Activated naive CD8-positive, alpha-beta T cell (primary cell): ENCODE data around the gene TRAK1.

Source experiments
- H3K27ac Mint-ChIP-seq: one replicate; pipeline ENCODE4 v1.8.0; 2021; ENCODE audit warnings: mixed read lengths
- H3K27me3 Mint-ChIP-seq: one replicate; pipeline ENCODE4 v1.8.0; 2021; ENCODE audit warnings: mixed read lengths
- H3K36me3 Mint-ChIP-seq: one replicate; pipeline ENCODE4 v1.8.0; 2021; ENCODE audit warnings: mixed read lengths
- H3K4me1 Mint-ChIP-seq: one replicate; pipeline ENCODE4 v1.8.0; 2021; ENCODE audit warnings: low read depth, mixed read lengths
- H3K4me3 Mint-ChIP-seq: one replicate; pipeline ENCODE4 v1.8.0; 2021; ENCODE audit warnings: mild to moderate bottlenecking, mixed read lengths
- H3K9me3 Mint-ChIP-seq: one replicate; pipeline ENCODE4 v1.8.0; 2021; ENCODE audit warnings: low read depth, mixed read lengths

TRAK1 gene

GRCh38 chr3:42079701-42080452 lies 11.3 kb upstream of the TRAK1 start:
- Mint-ChIP-seq H3K36me3 (peaks cover 8% of the 10 kb centered on the region), H3K27ac (no peak overlapping the region), H3K4me1 (peaks cover 46% of the 10 kb centered on the region), H3K4me3 (no peak overlapping the region), H3K9me3 (no peaks in the 10 kb centered on the region), H3K27me3 (no peaks in the 10 kb centered on the region)

GRCh38 chr3:42080453-42080872 lies 10.7 kb upstream of the TRAK1 start:
- Mint-ChIP-seq H3K4me1 (peaks cover 48% of the 10 kb centered on the region), H3K4me3 (no peak overlapping the region), H3K9me3 (no peaks in the 10 kb centered on the region), H3K36me3 (peaks cover 7% of the 10 kb centered on the region), H3K27me3 (no peaks in the 10 kb centered on the region), H3K27ac (peak overlapping the region; percentile 24)

GRCh38 chr3:42081838-42082473 lies 9.2 kb upstream of the TRAK1 start:
- no peaks in the 10 kb centered on the region for H3K27me3 Mint-ChIP-seq
- peaks cover 55% of the 10 kb centered on the region for H3K4me1 Mint-ChIP-seq
- H3K36me3 Mint-ChIP-seq, result peaks cover 3% of the 10 kb centered on the region
- no peaks in the 10 kb centered on the region for H3K9me3 Mint-ChIP-seq
- H3K27ac Mint-ChIP-seq, result peak overlapping the region; percentile 80
- H3K4me3 Mint-ChIP-seq, result peak overlapping the region; percentile 6

GRCh38 chr3:42084586-42084985 lies 6.6 kb upstream of the TRAK1 start:
- H3K4me1 Mint-ChIP-seq, result peaks cover 53% of the 10 kb centered on the region
- H3K9me3 Mint-ChIP-seq, result no peaks in the 10 kb centered on the region
- H3K27ac Mint-ChIP-seq, result no peak overlapping the region
- H3K4me3 Mint-ChIP-seq, result no peak overlapping the region
- no peaks in the 10 kb centered on the region for H3K27me3 Mint-ChIP-seq
- peaks cover 10% of the 10 kb centered on the region for H3K36me3 Mint-ChIP-seq

- Mint-ChIP-seq H3K4me1 (peaks cover 44% of the 10 kb centered on the region), H3K27me3 (no peaks in the 10 kb centered on the region), H3K27ac (peak overlapping the region; percentile 75), H3K4me3 (peak overlapping the region; percentile 3), H3K9me3 (no peaks in the 10 kb centered on the region), H3K36me3 (peaks cover 18% of the 10 kb centered on the region)
Observed at GRCh38 chr3:42085641-42086376, 5.3 kb upstream of the TRAK1 start.

- Mint-ChIP-seq H3K9me3 (no peaks in the 10 kb centered on the region), H3K27me3 (no peaks in the 10 kb centered on the region), H3K4me1 (peaks cover 45% of the 10 kb centered on the region), H3K36me3 (peaks cover 20% of the 10 kb centered on the region), H3K4me3 (no peak overlapping the region), H3K27ac (peak overlapping the region; percentile 30)
Observed at GRCh38 chr3:42088803-42089530, 2.2 kb upstream of the TRAK1 start.

GRCh38 chr3:42092006-42092405 lies 849 bp downstream of the TRAK1 start:
- Mint-ChIP-seq H3K36me3 (peaks cover 22% of the 10 kb centered on the region), H3K4me1 (peaks cover 40% of the 10 kb centered on the region), H3K9me3 (no peaks in the 10 kb centered on the region), H3K27ac (peak overlapping the region; percentile 58), H3K4me3 (no peak overlapping the region), H3K27me3 (no peaks in the 10 kb centered on the region)

- H3K27me3 Mint-ChIP-seq, result no peaks in the 10 kb centered on the region
- peaks cover 12% of the 10 kb centered on the region for H3K36me3 Mint-ChIP-seq
- H3K27ac Mint-ChIP-seq, result peak overlapping the region; percentile 58
- H3K4me3 Mint-ChIP-seq, result no peak overlapping the region
- H3K9me3 Mint-ChIP-seq, result no peaks in the 10 kb centered on the region
- peaks cover 48% of the 10 kb centered on the region for H3K4me1 Mint-ChIP-seq
Observed at GRCh38 chr3:42094128-42094527, 3.0 kb downstream of the TRAK1 start.

GRCh38 chr3:42094691-42095391 lies 3.7 kb downstream of the TRAK1 start:
- H3K27ac Mint-ChIP-seq, result peak overlapping the region; percentile 58
- peaks cover 46% of the 10 kb centered on the region for H3K4me1 Mint-ChIP-seq
- peaks cover 9% of the 10 kb centered on the region for H3K36me3 Mint-ChIP-seq

GRCh38 chr3:42095540-42095939 lies 4.4 kb downstream of the TRAK1 start:
- Mint-ChIP-seq H3K4me1 (peaks cover 44% of the 10 kb centered on the region), H3K27ac (no peak overlapping the region), H3K4me3 (no peak overlapping the region), H3K9me3 (no peaks in the 10 kb centered on the region), H3K27me3 (no peaks in the 10 kb centered on the region), H3K36me3 (peaks cover 6% of the 10 kb centered on the region)

More at GRCh38 chr3:42094691-42095391, 3.7 kb downstream of the TRAK1 start:
- no peak overlapping the region for H3K4me3 Mint-ChIP-seq
- no peaks in the 10 kb centered on the region for H3K27me3 Mint-ChIP-seq
- no peaks in the 10 kb centered on the region for H3K9me3 Mint-ChIP-seq

GRCh38 chr3:42096796-42097565 lies 5.8 kb downstream of the TRAK1 start:
- no peaks in the 10 kb centered on the region for H3K27me3 Mint-ChIP-seq
- H3K27ac Mint-ChIP-seq, result no peak overlapping the region
- H3K9me3 Mint-ChIP-seq, result no peaks in the 10 kb centered on the region
- peaks cover 2% of the 10 kb centered on the region for H3K36me3 Mint-ChIP-seq
- H3K4me3 Mint-ChIP-seq, result no peak overlapping the region
- H3K4me1 Mint-ChIP-seq, result peaks cover 36% of the 10 kb centered on the region

- Mint-ChIP-seq H3K27me3 (no peaks in the 10 kb centered on the region), H3K9me3 (no peaks in the 10 kb centered on the region)
Observed at GRCh38 chr3:42097566-42097946, 6.4 kb downstream of the TRAK1 start.

GRCh38 chr3:42098171-42098570 lies 7.0 kb downstream of the TRAK1 start:
- Mint-ChIP-seq H3K27me3 (no peaks in the 10 kb centered on the region), H3K36me3 (peaks cover 2% of the 10 kb centered on the region), H3K4me3 (no peak overlapping the region), H3K4me1 (peaks cover 28% of the 10 kb centered on the region), H3K27ac (no peak overlapping the region), H3K9me3 (no peaks in the 10 kb centered on the region)

More at GRCh38 chr3:42097566-42097946, 6.4 kb downstream of the TRAK1 start:
- Mint-ChIP-seq H3K4me1 (peaks cover 32% of the 10 kb centered on the region), H3K4me3 (no peak overlapping the region), H3K36me3 (peaks cover 2% of the 10 kb centered on the region), H3K27ac (no peak overlapping the region)
